ENCODE results near the gene ARPIN. TPM values are rescaled to one million over a fixed set of nuclear protein-coding genes. Genes with fewer than 3 reads are reported as not detected.

The ARPIN gene
- total RNA-seq, 2 experiments from 2014 or later = not detected

DNA sequence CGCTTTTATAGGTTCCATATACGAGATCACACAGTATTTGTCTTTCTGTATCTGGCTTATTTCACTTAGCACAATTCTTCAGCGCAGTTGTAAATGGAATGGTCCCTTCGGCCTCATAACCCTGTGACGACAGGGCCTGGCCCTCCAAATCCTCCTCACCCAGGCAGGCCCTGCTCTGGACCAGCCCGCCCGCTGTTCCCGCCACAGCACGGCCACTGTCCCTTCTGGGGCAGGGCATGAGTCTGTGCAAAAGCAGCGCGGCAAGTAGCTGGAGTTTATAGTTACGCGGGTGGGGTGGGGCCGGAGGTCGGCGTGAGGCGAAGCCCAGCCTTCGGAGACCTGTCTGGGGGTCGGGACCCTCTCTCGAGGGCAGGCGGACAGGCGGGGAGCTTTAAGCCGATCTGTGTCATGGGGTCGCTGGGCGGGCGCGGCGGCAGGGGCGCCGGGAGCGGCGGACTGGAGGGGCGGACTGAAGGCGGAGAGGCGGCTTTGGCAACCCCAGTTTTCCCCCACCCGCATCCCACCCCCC lies 543 bp downstream of the ARPIN start:
- no TSS peak for BruUV-seq (replicated peaks)
- no peak overlapping the region for H3K4me2 ChIP-seq (ENCODE audit: low read length)
- ChIA-PET CTCF (ENCODE audit: unreplicated experiment) (no interaction called here), POLR2A (no interaction called here)
- no peak for TF ChIP-seq EZH2phosphoT487 (IDR thresholded peaks at IDR 0.05; ENCODE audit: borderline replicate concordance, low read depth, low read length)
- TF ChIP-seq CTCF (conservative IDR thresholded peaks at IDR 0.05; ENCODE audit: low read length) = no peak
- H2AFZ ChIP-seq (ENCODE audit: low read length) = no peak overlapping the region
- H4K20me1 ChIP-seq (ENCODE audit: insufficient read depth, low read length) = no peaks in the 10 kb centered on the region
- H3K27ac ChIP-seq (ENCODE audit: low read depth, low read length, poor library complexity, severe bottlenecking) = no peak overlapping the region
- intact Hi-C loops (cut with micrococcal nuclease; ENCODE audit: unreplicated experiment) = no loop called here
- no peaks in the 10 kb centered on the region for H3K36me3 ChIP-seq (ENCODE audit: insufficient read depth, low read length)
- no peaks in the 10 kb centered on the region for H3K9me2 ChIP-seq (ENCODE audit: insufficient read depth, low read length)
- H3K4me3 ChIP-seq (ENCODE audit: low read depth, low read length, poor library complexity, severe bottlenecking) = no peak overlapping the region
- no peaks in the 10 kb centered on the region for H3K9me3 ChIP-seq (ENCODE audit: low read length)
- no peaks in the 10 kb centered on the region for H3K79me2 ChIP-seq (ENCODE audit: insufficient read depth, low read depth, low read length)
- no peaks in the 10 kb centered on the region for H3K4me1 ChIP-seq (ENCODE audit: insufficient read depth, low read length, poor library complexity, severe bottlenecking)
- DNase-seq (ENCODE audit: low spot score) = no peak

- Histone ChIP-seq H3K4me1 (ENCODE audit: insufficient read depth, low read length, poor library complexity, severe bottlenecking) (no peaks in the 10 kb centered on the region), H3K27ac (ENCODE audit: low read depth, low read length, poor library complexity, severe bottlenecking) (no peak overlapping the region), H4K20me1 (ENCODE audit: insufficient read depth, low read length) (no peaks in the 10 kb centered on the region), H3K9me3 (ENCODE audit: low read length) (no peaks in the 10 kb centered on the region), H3K4me3 (ENCODE audit: low read depth, low read length, poor library complexity, severe bottlenecking) (no peak overlapping the region), H3K9me2 (ENCODE audit: insufficient read depth, low read length) (no peaks in the 10 kb centered on the region), H3K4me2 (ENCODE audit: low read length) (no peak overlapping the region), H3K79me2 (ENCODE audit: insufficient read depth, low read depth, low read length) (no peaks in the 10 kb centered on the region), H3K36me3 (ENCODE audit: insufficient read depth, low read length) (no peaks in the 10 kb centered on the region), H2AFZ (ENCODE audit: low read length) (no peak overlapping the region)
- TF ChIP-seq CTCF (conservative IDR thresholded peaks at IDR 0.05; ENCODE audit: low read length) (no peak), EZH2phosphoT487 (IDR thresholded peaks at IDR 0.05; ENCODE audit: borderline replicate concordance, low read depth, low read length) (no peak)
- intact Hi-C loops (cut with micrococcal nuclease; ENCODE audit: unreplicated experiment) = no loop called here
- CTCF ChIA-PET (ENCODE audit: unreplicated experiment) = no interaction called here
- BruUV-seq (replicated peaks) = no TSS peak
- no peak for DNase-seq (ENCODE audit: low spot score)
- POLR2A ChIA-PET = interaction anchor here (0.8 to 1.1 kb wide), 2 partner anchors 11 to 59 kb away, joined by 3 read pairs; no protein-coding TSS in a partner anchor
These were observed 1.7 kb downstream of the ARPIN start for GRCh38 chr15:89910891-89911626.

GRCh38 chr15:89909611-89910010 lies 3.1 kb downstream of the ARPIN start:
- Histone ChIP-seq H3K79me2 (ENCODE audit: insufficient read depth, low read depth, low read length) (no peaks in the 10 kb centered on the region), H3K4me1 (ENCODE audit: insufficient read depth, low read length, poor library complexity, severe bottlenecking) (no peaks in the 10 kb centered on the region), H3K9me3 (ENCODE audit: low read length) (no peaks in the 10 kb centered on the region), H2AFZ (ENCODE audit: low read length) (no peak overlapping the region), H3K4me2 (ENCODE audit: low read length) (no peak overlapping the region), H3K36me3 (ENCODE audit: insufficient read depth, low read length) (no peaks in the 10 kb centered on the region), H4K20me1 (ENCODE audit: insufficient read depth, low read length) (no peaks in the 10 kb centered on the region), H3K9me2 (ENCODE audit: insufficient read depth, low read length) (no peaks in the 10 kb centered on the region), H3K27ac (ENCODE audit: low read depth, low read length, poor library complexity, severe bottlenecking) (no peak overlapping the region), H3K4me3 (ENCODE audit: low read depth, low read length, poor library complexity, severe bottlenecking) (no peak overlapping the region)
- POLR2A ChIA-PET = interaction anchor here (0.5 kb wide), 1 partner anchor 161 kb away, joined by 3 read pairs; no protein-coding TSS in a partner anchor
- intact Hi-C loops (cut with micrococcal nuclease; ENCODE audit: unreplicated experiment) = no loop called here
- DNase-seq (ENCODE audit: low spot score) = no peak
- TF ChIP-seq EZH2phosphoT487 (IDR thresholded peaks at IDR 0.05; ENCODE audit: borderline replicate concordance, low read depth, low read length) (no peak), CTCF (conservative IDR thresholded peaks at IDR 0.05; ENCODE audit: low read length) (no peak)
- no TSS peak for BruUV-seq (replicated peaks)
- CTCF ChIA-PET (ENCODE audit: unreplicated experiment) = no interaction called here

Measured in OCI-LY7 (cell line).